Measurements from ENCODE around the gene MAN1B1.

DNA sequence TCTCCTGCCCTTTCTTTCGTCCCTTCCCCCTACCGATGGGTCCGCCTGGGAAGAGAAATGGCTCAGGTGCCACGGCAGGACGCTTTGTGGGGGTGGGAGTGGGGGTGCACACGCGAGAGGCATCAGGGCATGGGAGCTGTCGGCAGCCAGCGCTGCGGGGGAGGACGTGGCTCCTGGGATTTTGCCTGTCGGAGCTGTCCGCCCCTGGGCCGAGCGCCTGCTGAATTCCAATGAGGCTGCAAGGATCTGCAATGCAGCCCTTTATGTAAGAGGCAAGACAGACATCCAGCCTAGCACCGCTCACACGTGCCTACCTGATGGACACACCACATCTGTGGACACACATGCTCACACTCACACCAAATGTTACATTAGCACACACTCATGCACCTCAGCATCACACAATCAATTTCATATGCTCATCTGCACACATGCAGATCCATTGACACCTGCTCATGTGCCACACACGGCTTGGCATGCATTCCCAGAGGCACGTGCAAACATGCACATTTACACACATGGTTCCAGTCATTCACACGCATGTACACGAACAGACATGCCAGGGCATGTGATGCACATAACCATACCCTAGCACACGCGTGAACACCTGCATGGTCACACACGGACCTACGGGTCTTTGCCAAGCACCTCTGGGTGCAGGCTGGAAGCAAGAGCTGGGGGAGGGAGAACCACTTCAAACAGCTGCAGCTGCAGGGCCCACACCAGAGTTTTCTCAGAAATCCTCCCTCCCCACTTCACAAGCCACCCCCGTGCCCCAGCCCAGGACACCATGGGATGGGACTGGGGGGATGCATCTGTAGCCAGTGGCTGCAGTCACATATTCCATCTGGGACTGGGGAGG, 53.6 kb downstream of the MAN1B1 start:
- TF ChIP-seq POLR2A (IDR thresholded peaks at IDR 0.05) (no peak), POLR2AphosphoS5 (IDR thresholded peaks at IDR 0.05; ENCODE audit: insufficient read depth in 1 of 2, low read depth in 1 of 2) (no peak)
- TF ChIP-seq, protein P1, sequence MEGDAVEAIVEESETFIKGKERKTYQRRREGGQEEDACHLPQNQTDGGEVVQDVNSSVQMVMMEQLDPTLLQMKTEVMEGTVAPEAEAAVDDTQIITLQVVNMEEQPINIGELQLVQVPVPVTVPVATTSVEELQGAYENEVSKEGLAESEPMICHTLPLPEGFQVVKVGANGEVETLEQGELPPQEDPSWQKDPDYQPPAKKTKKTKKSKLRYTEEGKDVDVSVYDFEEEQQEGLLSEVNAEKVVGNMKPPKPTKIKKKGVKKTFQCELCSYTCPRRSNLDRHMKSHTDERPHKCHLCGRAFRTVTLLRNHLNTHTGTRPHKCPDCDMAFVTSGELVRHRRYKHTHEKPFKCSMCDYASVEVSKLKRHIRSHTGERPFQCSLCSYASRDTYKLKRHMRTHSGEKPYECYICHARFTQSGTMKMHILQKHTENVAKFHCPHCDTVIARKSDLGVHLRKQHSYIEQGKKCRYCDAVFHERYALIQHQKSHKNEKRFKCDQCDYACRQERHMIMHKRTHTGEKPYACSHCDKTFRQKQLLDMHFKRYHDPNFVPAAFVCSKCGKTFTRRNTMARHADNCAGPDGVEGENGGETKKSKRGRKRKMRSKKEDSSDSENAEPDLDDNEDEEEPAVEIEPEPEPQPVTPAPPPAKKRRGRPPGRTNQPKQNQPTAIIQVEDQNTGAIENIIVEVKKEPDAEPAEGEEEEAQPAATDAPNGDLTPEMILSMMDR (IDR thresholded peaks at IDR 0.05), result no peak
